ENCODE measurements around the gene SLC25A11. TPM values are rescaled to one million over a fixed set of nuclear protein-coding genes. Genes with fewer than 3 reads are reported as not detected.
"Not testable (repeated sequence)": the region's sequence is repeated elsewhere in the genome, so short reads cannot be mapped to it uniquely, and the experiment has no call there.

The SLC25A11 gene
- total and polyA plus RNA-seq, 8 donors = 25.2 to 73.5 (median 42.1) TPM

DNA sequence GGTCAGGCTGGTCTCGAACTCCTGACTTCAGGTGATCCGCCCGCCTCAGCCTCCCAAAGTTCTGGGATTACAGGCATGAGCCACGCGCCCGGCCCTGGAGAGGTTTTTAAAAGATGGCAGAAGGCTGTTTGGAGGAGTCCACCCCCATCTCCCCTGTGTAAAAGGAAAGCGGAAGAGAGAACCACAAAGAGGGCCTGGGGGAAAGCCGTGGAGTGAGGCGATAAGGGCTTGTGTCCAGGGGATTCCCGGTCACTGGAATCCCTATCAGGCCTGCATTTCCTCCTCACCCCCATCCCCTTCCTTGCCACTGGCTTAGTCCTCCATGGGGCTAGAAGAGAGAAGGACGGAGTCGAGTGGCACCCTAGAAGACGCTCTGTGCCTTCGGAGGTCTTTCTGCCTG lies 7.9 kb downstream of the SLC25A11 start, which contains the start of gene GP1BA:
Gene GP1BA, plus strand, starts transcription at position 315 of the 400 bp plus-strand sequence. CDS start 328 bp downstream, outside the sequence.
- DNase-seq = no peak
- H3K4me1 ChIP-seq = peaks cover 5 to 16% (median 11%) of the 10 kb centered on the region in 4 donors
- no peak within 1 kb of the TSS for H3K27ac ChIP-seq
- H3K36me3 ChIP-seq = peaks cover 11 to 24% (median 13%) of the 10 kb centered on the region in 4 donors
- H3K4me3 ChIP-seq = no peak within 1 kb of the TSS
- TF ChIP-seq POLR2A (IDR thresholded peaks at IDR 0.05) (no peak), POLR2AphosphoS5 (IDR thresholded peaks at IDR 0.05) (no peak), EP300 (IDR thresholded peaks at IDR 0.05) (no peak)
- TF ChIP-seq, protein P1, sequence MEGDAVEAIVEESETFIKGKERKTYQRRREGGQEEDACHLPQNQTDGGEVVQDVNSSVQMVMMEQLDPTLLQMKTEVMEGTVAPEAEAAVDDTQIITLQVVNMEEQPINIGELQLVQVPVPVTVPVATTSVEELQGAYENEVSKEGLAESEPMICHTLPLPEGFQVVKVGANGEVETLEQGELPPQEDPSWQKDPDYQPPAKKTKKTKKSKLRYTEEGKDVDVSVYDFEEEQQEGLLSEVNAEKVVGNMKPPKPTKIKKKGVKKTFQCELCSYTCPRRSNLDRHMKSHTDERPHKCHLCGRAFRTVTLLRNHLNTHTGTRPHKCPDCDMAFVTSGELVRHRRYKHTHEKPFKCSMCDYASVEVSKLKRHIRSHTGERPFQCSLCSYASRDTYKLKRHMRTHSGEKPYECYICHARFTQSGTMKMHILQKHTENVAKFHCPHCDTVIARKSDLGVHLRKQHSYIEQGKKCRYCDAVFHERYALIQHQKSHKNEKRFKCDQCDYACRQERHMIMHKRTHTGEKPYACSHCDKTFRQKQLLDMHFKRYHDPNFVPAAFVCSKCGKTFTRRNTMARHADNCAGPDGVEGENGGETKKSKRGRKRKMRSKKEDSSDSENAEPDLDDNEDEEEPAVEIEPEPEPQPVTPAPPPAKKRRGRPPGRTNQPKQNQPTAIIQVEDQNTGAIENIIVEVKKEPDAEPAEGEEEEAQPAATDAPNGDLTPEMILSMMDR (IDR thresholded peaks at IDR 0.05) = no peak
- intact Hi-C loops (cut with DNase I; ENCODE audit: low total_unique reads) = no loop called here
- WGBS, 5 donors = 79 to 87% (median 82%) methylated on average over 14 of the region's 14 CpGs
- H3K9me3 ChIP-seq = no peaks in the 10 kb centered on the region
- no peaks in the 10 kb centered on the region for H3K27me3 ChIP-seq

DNA sequence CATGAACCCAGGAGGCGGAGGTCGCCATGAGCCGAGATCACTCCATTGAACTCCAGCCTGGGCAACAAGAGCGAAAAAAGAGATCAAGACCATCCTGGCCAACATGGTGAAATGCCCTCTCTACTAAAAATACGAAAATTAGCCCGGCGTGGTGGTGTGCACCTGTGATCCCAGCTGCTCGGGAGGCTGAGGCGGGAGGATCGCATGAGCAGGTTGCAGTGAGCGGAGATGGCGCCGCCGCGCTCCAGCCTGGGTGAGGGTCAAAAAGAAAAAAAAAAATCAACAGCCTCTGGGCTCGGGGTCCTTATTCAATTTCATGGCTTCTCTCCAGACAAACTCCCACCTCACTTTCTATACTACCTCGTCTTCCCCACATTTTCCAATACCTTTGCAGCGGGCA lies 11.0 kb downstream of the SLC25A11 start:
- no peak overlapping the region for H3K27ac ChIP-seq
- intact Hi-C loops (cut with DNase I; ENCODE audit: low total_unique reads) = no loop called here
- peaks cover 0 to 8% (median 0%) of the 10 kb centered on the region in 4 donors for H3K36me3 ChIP-seq
- no peak for DNase-seq
- no peaks in the 10 kb centered on the region for H3K27me3 ChIP-seq
- no peaks in the 10 kb centered on the region for H3K9me3 ChIP-seq
- no peak overlapping the region for H3K4me3 ChIP-seq
- no peak for TF ChIP-seq POLR2AphosphoS5 (IDR thresholded peaks at IDR 0.05)
- TF ChIP-seq, protein P1 (IDR thresholded peaks at IDR 0.05) = no peak
- no peak for TF ChIP-seq POLR2A (IDR thresholded peaks at IDR 0.05)
- TF ChIP-seq EP300 (IDR thresholded peaks at IDR 0.05) = no peak
- peaks cover under 1 to 6% (median 3%) of the 10 kb centered on the region in 4 donors for H3K4me1 ChIP-seq
- 96 to 98% (median 96%) methylated on average over 18 of the region's 18 CpGs for WGBS, 5 donors

DNA sequence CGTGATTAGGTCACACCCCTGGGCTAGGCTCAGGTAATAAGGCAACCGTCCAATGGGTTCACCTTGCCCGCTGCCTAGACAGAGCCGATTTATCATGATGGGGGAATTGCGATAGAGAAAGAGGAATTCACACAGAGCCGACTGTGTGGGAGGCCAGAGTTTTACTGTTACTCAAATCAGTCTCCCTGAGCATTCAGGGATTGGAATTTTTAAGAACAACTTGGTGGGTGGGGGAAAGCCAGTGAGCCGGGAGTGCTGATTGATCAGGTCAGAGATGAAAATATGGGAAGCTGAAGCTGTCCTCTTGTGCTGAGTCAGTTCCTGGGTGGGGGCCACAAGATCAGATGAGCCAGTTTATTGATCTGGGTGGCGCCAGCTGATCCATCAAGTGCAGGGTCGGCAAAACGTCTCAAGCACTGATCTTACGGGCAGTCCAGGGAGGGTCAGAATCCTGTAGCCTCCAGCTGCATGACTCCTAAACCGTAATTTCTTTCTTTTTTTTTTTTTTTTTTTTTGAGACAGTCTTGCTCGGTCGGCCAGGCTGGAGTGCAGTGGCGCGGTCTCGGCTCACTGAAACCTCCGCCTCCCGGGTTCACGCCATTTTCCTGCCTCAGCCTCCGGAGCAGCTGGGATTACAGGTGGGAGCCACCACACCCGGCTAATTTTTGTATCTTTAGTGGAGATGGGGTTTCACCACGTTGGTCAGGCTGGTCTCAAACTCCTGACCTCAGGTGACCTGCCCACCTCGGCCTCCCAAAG lies 13.1 kb downstream of the SLC25A11 start:
- H3K27me3 ChIP-seq; H3K36me3 ChIP-seq; DNase-seq; H3K4me1 ChIP-seq; H3K27ac ChIP-seq; H3K9me3 ChIP-seq; H3K4me3 ChIP-seq; intact Hi-C loops (cut with DNase I; ENCODE audit: low total_unique reads): not testable (repeated sequence)
- WGBS, 5 donors = 81 to 87% (median 84%) methylated on average over 23 to 24 of the region's 24 CpGs

DNA sequence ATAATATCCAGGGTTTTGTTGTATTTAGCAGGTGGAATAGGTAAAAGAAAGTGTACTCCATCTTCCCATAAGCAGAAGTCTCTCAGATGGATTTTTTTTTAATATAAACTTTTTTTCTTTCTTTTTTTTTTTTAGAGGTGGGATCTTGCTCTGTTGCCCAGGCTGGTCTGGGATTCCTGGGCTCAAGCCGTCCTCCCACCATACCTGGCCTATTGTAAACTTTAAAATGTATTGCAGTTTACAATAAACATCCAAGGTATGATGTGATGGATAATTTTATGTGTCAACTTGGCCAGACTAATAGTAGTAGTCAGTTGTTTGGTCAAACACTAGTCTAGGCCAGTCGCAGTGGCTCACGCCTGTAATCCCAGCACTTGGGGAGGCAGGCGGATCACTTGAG lies 18.5 kb downstream of the SLC25A11 start:
- no peaks in the 10 kb centered on the region for H3K9me3 ChIP-seq
- DNase-seq = no peak
- no peaks in the 10 kb centered on the region for H3K36me3 ChIP-seq
- H3K27me3 ChIP-seq = no peaks in the 10 kb centered on the region
- H3K4me3 ChIP-seq = no peak overlapping the region
- no peaks in the 10 kb centered on the region for H3K4me1 ChIP-seq
- intact Hi-C loops (cut with DNase I; ENCODE audit: low total_unique reads) = no loop called here
- 87 to 92% (median 91%) methylated on average over 4 of the region's 4 CpGs for WGBS, 5 donors
- TF ChIP-seq, protein P1 (IDR thresholded peaks at IDR 0.05) = no peak
- TF ChIP-seq POLR2A (IDR thresholded peaks at IDR 0.05) (no peak), EP300 (IDR thresholded peaks at IDR 0.05) (no peak), POLR2AphosphoS5 (IDR thresholded peaks at IDR 0.05) (no peak)
- no peak overlapping the region for H3K27ac ChIP-seq

All from stomach (tissue), 9 donors.